Astrocyte of the cerebellum (primary cell): ENCODE results near the gene MOAP1.
"Not testable (repeated sequence)": the region's sequence is repeated elsewhere in the genome, so short reads cannot be mapped to it uniquely, and the experiment has no call there.

Experiments used
- DNase-seq: peaks from one replicate; pipeline ENCODE4 v3.0.0-alpha.2; 2011; ENCODE audit warnings: low read depth
- H3K4me3 ChIP-seq: 2 replicates; pipeline ENCODE4 v1.5.1; 2011; ENCODE audit warnings: mild to moderate bottlenecking, low read depth, low read length, moderate library complexity
- in situ Hi-C: cut with HindIII; loops from 2 replicates; pipeline ENCODE4 v1.10.0; 2017; ENCODE audit warnings: low sequenced_read_pairs
- TF ChIP-seq, protein P1 (sequence below): IDR thresholded peaks from 2 replicates; pipeline ENCODE4 v1.5.1; 2012; ENCODE audit warnings: low read length, low read depth, moderate library complexity, mild to moderate bottlenecking; ENCODE audit errors: missing control alignments

The MOAP1 gene

GRCh38 chr14:93184391-93185348, at the start of gene MOAP1, which contains the start of gene LYSET:
Gene MOAP1, minus strand, starts transcription at chr14:93184897. Its CDS starts 655 bp downstream, at chr14:93184242.
Gene LYSET, plus strand, starts transcription at chr14:93185317. Its CDS starts 89 bp downstream, at chr14:93185406.
- peak within 1 kb of the TSS; percentile 93 for H3K4me3 ChIP-seq
- TF ChIP-seq, protein P1, sequence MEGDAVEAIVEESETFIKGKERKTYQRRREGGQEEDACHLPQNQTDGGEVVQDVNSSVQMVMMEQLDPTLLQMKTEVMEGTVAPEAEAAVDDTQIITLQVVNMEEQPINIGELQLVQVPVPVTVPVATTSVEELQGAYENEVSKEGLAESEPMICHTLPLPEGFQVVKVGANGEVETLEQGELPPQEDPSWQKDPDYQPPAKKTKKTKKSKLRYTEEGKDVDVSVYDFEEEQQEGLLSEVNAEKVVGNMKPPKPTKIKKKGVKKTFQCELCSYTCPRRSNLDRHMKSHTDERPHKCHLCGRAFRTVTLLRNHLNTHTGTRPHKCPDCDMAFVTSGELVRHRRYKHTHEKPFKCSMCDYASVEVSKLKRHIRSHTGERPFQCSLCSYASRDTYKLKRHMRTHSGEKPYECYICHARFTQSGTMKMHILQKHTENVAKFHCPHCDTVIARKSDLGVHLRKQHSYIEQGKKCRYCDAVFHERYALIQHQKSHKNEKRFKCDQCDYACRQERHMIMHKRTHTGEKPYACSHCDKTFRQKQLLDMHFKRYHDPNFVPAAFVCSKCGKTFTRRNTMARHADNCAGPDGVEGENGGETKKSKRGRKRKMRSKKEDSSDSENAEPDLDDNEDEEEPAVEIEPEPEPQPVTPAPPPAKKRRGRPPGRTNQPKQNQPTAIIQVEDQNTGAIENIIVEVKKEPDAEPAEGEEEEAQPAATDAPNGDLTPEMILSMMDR, result peak; percentile 8
- in situ Hi-C loops, result no loop called here
- DNase-seq, result no peak

- H3K4me3 ChIP-seq, DNase-seq, in situ Hi-C loops: not testable (repeated sequence)
Measured at GRCh38 chr14:93233078-93233477, 48.4 kb upstream of the MOAP1 start.

DNA sequence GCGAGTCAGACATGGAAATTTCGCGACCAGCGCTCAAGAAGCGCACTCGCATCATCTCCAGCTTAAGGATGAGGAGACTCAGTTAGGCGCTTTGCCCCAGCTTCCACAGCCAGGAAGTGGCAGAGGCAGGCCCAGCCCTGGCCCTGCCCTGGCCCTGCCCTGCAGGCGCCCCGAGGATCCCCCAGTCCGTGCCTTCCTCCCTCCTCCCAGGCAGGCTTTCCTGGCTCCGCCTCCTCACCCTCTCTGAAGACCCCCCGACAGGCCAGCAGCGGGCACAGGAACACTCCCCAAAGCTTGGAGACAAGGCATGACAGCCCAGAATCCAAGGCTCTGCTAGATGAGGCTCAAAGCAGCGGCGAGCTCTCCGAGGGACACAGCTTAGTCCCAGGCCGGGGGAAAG, 47.5 kb upstream of the MOAP1 start:
- no peak for DNase-seq
- in situ Hi-C loops, result no loop called here
- TF ChIP-seq, protein P1, result no peak
- H3K4me3 ChIP-seq, result peak overlapping the region; percentile 49

DNA sequence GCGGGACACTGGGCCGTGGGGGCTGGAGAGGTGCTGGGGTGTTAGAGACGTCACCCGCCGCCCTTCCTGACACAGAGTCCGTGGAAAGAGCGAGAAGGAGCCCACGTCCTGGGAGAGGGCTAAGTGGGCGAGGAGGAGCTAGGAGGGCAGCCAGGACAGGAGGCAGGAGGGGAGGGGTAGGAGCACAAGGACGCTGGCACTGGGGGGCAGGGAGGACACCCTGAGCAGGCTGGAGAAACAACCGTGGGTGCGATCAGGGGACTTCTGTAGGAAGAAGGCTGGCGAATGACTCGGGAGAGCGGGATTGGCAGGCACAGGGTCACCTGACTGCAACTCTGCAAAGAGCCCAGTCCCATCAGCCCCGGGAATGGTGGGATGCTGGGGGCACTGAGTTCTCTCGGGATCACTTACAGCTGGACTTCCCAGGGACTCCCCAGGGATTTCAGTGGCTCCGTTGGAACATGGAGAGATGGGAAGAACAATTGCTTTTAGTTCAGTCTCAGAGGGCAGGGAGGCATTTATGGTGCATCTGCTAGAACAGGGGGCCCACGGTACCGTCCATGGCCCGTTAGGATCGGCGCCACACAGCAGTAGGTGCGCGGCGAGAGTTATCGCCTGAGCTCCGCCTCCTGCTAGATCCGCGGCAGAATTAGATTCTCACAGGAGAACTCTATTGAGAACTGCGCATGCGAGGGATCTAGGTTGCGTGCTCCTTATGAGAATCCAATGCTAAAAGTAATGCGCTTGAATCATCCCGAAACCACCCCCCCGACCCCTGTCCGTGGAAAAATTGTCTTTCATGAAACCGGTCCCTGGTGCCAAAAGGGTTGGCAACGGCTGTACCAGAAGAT, 46.7 kb upstream of the MOAP1 start:
- DNase-seq, result no peak
- in situ Hi-C loops, result no loop called here
- TF ChIP-seq, protein P1, result no peak
- H3K4me3 ChIP-seq, result peak overlapping the region; percentile 49

GRCh38 chr14:93230539-93230938, 45.8 kb upstream of the MOAP1 start:
- TF ChIP-seq, protein P1, result no peak
- H3K4me3 ChIP-seq, result no peak overlapping the region
- in situ Hi-C loops, result no loop called here

DNA sequence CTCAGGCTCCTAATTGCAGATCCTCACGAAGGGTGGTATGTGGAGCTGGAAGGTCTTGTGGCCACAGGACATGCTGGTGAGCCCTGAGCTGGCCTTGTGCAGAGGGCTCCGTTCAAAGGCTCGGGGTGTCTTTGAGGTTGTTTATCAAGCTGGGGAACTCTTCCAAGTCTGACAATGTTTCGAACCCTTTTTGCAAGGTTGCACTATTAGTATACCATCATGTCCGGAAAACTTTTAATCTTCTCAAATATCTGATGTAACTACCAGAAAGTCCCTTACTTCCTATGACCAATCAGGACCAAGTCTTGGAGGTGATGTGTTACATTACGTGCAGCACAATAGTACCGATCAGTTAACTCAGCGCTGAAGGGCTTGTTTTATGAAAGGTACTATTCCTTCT, 43.9 kb upstream of the MOAP1 start:
- no peak overlapping the region for H3K4me3 ChIP-seq
- TF ChIP-seq, protein P1, result no peak
- in situ Hi-C loops, result no loop called here

More at GRCh38 chr14:93230539-93230938, 45.8 kb upstream of the MOAP1 start:
- no peak for DNase-seq

GRCh38 chr14:93223565-93223964, 38.9 kb upstream of the MOAP1 start:
- TF ChIP-seq, protein P1, result no peak
- in situ Hi-C loops, result no loop called here

More for the DNA sequence above, 43.9 kb upstream of the MOAP1 start:
- DNase-seq, result no peak

More at GRCh38 chr14:93223565-93223964, 38.9 kb upstream of the MOAP1 start:
- no peak overlapping the region for H3K4me3 ChIP-seq
- DNase-seq, result no peak
